Aorta (tissue), 5 donors: ENCODE measurements around the gene AGPAT4. TPM values are rescaled to one million over a fixed set of nuclear protein-coding genes. Genes with fewer than 3 reads are reported as not detected.

ENCODE experiments used
- ATAC-seq: fragments of 200-7000 bp; cut with Tn5 transposase; one replicate; pipeline ENCODE4 v1.9.1; 2022; ENCODE audit warnings: moderate library complexity; ENCODE audit not compliant: low FRiP score
- DNase-seq, 2 donors: peaks; one replicate each; pipeline ENCODE4 v3.0.0-alpha.2; 2020
- H3K27ac ChIP-seq, 2 donors: one replicate each; pipeline ENCODE4 v1.5.1; 2013; ENCODE audit warnings: low read length in 2 of 2, mild to moderate bottlenecking in 2 of 2, moderate library complexity in 2 of 2, control low read depth in 1 of 2, inconsistent platforms in 1 of 2, low read depth in 1 of 2
- H3K27me3 ChIP-seq, 2 donors: one replicate each; pipeline ENCODE4 v1.6.1; 2013; ENCODE audit warnings: control low read depth in 1 of 2, low read length in 1 of 2, mild to moderate bottlenecking in 1 of 2, moderate library complexity in 1 of 2; ENCODE audit not compliant: insufficient read depth in 2 of 2, control insufficient read depth in 1 of 2
- H3K36me3 ChIP-seq, 2 donors: one replicate each; pipeline ENCODE4 v1.6.1; 2013; ENCODE audit warnings: control low read depth in 1 of 2, low read length in 1 of 2, mild to moderate bottlenecking in 1 of 2; ENCODE audit not compliant: insufficient read depth in 2 of 2, control insufficient read depth in 1 of 2
- H3K4me1 ChIP-seq, 2 donors: one replicate each; pipeline ENCODE4 v1.6.1; 2013; ENCODE audit warnings: low read length in 2 of 2, control low read depth in 1 of 2, mild to moderate bottlenecking in 1 of 2, moderate library complexity in 1 of 2; ENCODE audit not compliant: insufficient read depth in 2 of 2, control insufficient read depth in 1 of 2
- H3K4me3 ChIP-seq, 2 donors: one replicate each; pipeline ENCODE4 v1.5.1; 2013; ENCODE audit warnings: low read length in 2 of 2, control low read depth in 1 of 2, mild to moderate bottlenecking in 1 of 2
- H3K9me3 ChIP-seq: one replicate; pipeline ENCODE4 v1.6.1; 2013; ENCODE audit warnings: mild to moderate bottlenecking, low read length; ENCODE audit not compliant: control insufficient read depth
- WGBS, 2 donors: extraction: QIAGEN DNeasy Blood & Tissue Kit; methylation state at CpG; one replicate each; pipeline ENCODE4 v1.1.7; 2013; 5-methylcytosine and 5-hydroxymethylcytosine counted together
- intact Hi-C, 2 donors: fragments of 100-400 bp; cut with DNase I; formaldehyde crosslinking; loops; one replicate each; pipeline versions ENCODE4 v1.14.2 to v1.15.0; 2022
- polyA plus RNA-seq, 2 donors: library from polyadenylated mRNA; stranded (reverse); fragments of 200-250 nt; gene quantifications; one replicate each; pipeline ENCODE4 v1.2.3, GENCODE V29; 2013
- total RNA-seq, 2 donors: library from RNA; stranded (reverse); fragmentation: NEBNext Ultra II Directional; extraction: Animal tissue kit (Norgen Biotek cat#: 25700); gene quantifications; one replicate each; pipeline ENCODE4 v1.2.1, GENCODE V29; 2021
- donor health status: healthy with polysubstance abuse.
- donor health status: Bipolar disorder and iron deficiency.
- donor health status: DM: no; HTN: no; CAD: no.
- donor health status: DM: no; HTN: no; CAD: no.
- donor health status: DM: yes; HTN: yes; CAD: no.

The AGPAT4 gene
- total and polyA plus RNA-seq, 4 donors: 1.0 to 17.9 (median 11.0) TPM

DNA sequence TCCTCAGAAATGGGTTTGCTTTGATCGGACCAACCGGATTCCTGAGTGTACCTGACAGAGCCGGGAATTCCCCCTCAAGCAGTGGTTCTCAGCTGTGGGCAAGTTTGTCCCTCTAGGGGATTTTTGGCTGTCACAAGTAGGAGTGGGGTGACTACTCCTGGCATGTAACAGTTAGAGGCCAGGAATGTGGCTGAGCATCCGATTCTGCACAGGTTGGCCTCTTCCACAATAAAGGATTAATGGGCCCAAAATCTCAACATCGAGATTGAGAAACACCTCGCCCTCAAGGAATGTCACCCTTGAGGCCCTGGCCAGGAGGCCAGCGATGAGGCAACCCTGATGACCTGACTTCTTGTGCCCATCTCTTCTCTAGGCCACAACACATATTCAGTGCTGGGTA is 7.9 kb downstream of the AGPAT4 start:
- Histone ChIP-seq H3K36me3 (no peaks in the 10 kb centered on the region), H3K9me3 (no peaks in the 10 kb centered on the region), H3K4me3 (no peak overlapping the region), H3K27ac (no peak overlapping the region), H3K4me1 (no peaks in the 10 kb centered on the region), H3K27me3 (no peaks in the 10 kb centered on the region)
- DNase-seq: no peak
- no peak for ATAC-seq
- intact Hi-C loops: no loop called here
- WGBS, 2 donors: 90 to 93% methylated on average over 7 of the region's 7 CpGs

DNA sequence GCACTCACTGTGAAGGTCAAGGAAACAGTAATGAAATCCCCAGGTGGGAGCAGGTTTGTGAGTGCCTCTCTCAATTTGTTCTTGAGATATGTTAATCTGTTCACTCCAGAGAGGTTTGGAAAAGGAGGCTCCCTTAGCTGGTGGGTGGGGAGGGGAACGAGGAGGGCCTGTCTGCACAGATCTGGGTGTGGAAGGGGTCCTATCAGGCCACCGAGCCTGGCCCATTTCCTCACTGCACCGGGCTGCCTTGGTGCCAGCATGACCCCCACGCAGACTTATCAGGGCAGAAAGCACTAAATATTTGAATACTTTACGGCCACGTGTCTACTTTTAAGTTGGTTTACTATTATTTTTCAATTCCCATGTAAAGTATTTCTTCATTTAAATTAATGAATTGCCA is 8.3 kb downstream of the AGPAT4 start:
- Histone ChIP-seq H3K9me3 (no peaks in the 10 kb centered on the region), H3K27ac (no peak overlapping the region), H3K4me1 (no peaks in the 10 kb centered on the region), H3K4me3 (no peak overlapping the region), H3K36me3 (no peaks in the 10 kb centered on the region), H3K27me3 (no peaks in the 10 kb centered on the region)
- WGBS, 2 donors: 93% methylated on average over 6 of the region's 6 CpGs
- ATAC-seq (no peak), DNase-seq (no peak)
- intact Hi-C loops: no loop called here

DNA sequence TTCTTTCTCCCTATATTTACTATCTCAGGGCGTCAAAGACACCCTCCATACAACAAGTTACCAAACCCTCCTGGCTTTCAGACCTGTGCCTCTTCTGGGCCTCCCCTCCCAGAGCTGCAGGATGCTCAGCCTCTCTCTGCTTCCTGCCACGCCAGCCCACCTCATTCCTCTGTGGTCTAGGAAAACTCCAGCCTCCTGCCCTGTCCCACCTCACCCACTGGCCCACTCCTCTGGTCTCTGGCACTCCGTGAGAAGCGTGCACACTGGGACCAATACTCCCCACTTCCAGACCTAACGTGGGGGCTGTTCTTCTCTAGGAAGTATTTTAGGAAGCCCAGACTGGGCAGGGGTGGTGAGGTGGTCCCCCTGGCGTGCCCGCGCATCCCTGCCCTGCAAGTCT is 9.7 kb downstream of the AGPAT4 start:
- no peaks in the 10 kb centered on the region for H3K27me3 ChIP-seq
- no peaks in the 10 kb centered on the region for H3K9me3 ChIP-seq
- DNase-seq (no peak), ATAC-seq (no peak)
- H3K36me3 ChIP-seq: no peaks in the 10 kb centered on the region
- 91 to 98% methylated on average over 8 of the region's 8 CpGs for WGBS, 2 donors
- no peak overlapping the region for H3K27ac ChIP-seq
- no peaks in the 10 kb centered on the region for H3K4me1 ChIP-seq
- intact Hi-C loops: no loop called here
- no peak overlapping the region for H3K4me3 ChIP-seq

DNA sequence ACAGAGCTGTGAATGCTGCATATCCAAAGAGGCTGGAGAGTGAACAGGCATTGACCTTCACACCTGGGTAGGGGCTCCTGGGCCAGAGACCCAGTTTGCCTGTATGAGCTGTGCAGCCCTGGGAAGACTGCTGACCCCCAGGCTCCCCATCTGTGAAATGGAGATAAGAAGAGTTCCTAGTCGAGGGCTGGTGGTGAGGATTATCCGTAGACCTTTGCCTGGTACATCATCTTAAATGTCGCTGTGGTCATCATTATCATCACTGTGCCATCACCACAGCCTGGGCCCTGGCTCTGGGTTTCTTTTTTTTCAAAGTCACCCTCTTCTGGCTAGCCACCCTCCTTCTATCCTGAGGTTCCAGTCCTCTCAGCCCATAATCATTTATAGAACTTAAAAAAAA is 12.0 kb downstream of the AGPAT4 start:
- intact Hi-C loops: no loop called here
- Histone ChIP-seq H3K27me3 (no peaks in the 10 kb centered on the region), H3K9me3 (no peaks in the 10 kb centered on the region), H3K4me1 (no peaks in the 10 kb centered on the region), H3K36me3 (no peaks in the 10 kb centered on the region), H3K4me3 (no peak overlapping the region), H3K27ac (no peak overlapping the region)
- DNase-seq: no peak
- ATAC-seq: no peak
- 94 to 97% methylated on average over 3 of the region's 3 CpGs for WGBS, 2 donors

DNA sequence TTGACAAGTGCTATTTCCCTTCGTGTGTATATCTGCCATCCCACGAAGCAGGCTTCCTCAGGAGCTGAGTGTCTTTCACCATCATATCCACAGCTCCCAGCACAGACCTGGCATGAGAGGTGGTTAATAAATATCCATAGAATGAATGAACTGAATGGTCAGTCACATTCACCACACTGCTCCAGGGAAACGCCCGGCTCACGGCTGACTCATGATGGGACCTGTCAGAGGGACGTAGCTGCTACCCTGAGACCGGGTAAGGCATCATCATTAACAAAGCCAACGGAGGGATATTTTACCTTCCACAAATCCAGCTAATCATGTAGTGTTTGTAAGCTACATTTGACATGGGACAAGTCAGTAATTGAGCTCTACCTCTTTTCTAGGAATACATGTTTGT is 12.5 kb downstream of the AGPAT4 start:
- H3K4me1 ChIP-seq: no peaks in the 10 kb centered on the region
- intact Hi-C loops: no loop called here
- DNase-seq: no peak
- no peak overlapping the region for H3K27ac ChIP-seq
- no peaks in the 10 kb centered on the region for H3K36me3 ChIP-seq
- 89 to 95% methylated on average over 8 of the region's 8 CpGs for WGBS, 2 donors
- H3K27me3 ChIP-seq: no peaks in the 10 kb centered on the region
- no peak overlapping the region for H3K4me3 ChIP-seq
- H3K9me3 ChIP-seq: no peaks in the 10 kb centered on the region
- no peak for ATAC-seq

DNA sequence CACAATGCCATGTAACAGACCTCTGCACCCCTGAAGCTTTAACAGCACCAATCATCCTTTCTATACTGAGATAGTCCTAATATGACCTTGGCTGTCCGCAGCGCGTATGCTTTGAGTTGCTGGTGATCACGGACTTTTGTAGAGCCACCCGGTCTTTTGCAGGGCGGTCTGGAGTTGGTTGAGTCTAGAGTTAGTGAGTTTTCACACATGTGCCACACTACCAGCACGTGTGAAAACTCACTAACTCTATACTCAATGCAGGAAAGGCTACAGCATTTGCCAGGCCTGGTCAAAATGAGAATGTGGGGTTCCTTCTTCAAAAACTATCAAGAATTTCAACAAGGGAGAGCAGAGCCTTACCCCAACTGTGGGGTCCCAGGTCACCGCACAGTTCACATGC is 14.6 kb downstream of the AGPAT4 start:
- 97 to 100% methylated on average over 8 of the region's 8 CpGs for WGBS, 2 donors
- Histone ChIP-seq H3K36me3 (no peaks in the 10 kb centered on the region), H3K27me3 (no peaks in the 10 kb centered on the region), H3K9me3 (no peaks in the 10 kb centered on the region), H3K4me3 (no peak overlapping the region), H3K4me1 (no peaks in the 10 kb centered on the region), H3K27ac (no peak overlapping the region)
- DNase-seq (no peak), ATAC-seq (no peak)
- intact Hi-C loops: no loop called here

DNA sequence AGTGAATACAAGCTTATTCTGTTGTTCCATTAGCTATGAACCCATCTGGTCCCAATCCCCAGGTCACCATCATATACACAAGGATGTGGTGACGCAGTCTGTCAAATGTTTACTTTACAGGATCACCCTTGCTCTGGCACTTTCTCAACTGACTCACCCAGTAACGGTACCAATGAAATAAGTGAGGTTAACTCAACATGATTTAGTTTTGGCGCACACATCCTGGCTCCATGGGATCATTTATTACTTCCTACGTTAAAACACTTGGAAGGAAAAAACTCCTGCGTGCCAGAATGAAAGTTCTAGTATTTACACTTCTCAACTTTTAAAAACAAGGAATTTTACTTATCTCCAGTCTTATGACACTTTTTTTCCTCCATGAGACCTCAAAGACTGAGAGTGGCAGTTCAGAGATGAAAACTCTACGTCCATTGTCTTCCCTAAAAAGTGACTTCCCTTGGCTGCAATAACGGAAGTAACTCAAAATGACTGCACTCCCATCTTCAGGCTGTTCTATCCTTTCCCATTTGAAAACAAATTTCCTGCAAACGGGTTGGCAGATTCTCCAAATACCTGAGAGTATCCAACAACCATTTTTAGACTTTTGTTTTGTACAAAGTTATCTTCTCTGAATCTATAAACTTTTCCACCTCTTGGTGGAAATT is 15.9 kb downstream of the AGPAT4 start:
- Histone ChIP-seq H3K27me3 (no peaks in the 10 kb centered on the region), H3K4me1 (no peaks in the 10 kb centered on the region), H3K4me3 (no peak overlapping the region), H3K36me3 (no peaks in the 10 kb centered on the region), H3K9me3 (no peaks in the 10 kb centered on the region), H3K27ac (no peak overlapping the region)
- intact Hi-C loops: no loop called here
- peak; percentile 42 for ATAC-seq
- peak in 1 of 2 donors; percentile 54 for DNase-seq
- WGBS, 2 donors: 4 to 8% methylated on average over 8 of the region's 8 CpGs

DNA sequence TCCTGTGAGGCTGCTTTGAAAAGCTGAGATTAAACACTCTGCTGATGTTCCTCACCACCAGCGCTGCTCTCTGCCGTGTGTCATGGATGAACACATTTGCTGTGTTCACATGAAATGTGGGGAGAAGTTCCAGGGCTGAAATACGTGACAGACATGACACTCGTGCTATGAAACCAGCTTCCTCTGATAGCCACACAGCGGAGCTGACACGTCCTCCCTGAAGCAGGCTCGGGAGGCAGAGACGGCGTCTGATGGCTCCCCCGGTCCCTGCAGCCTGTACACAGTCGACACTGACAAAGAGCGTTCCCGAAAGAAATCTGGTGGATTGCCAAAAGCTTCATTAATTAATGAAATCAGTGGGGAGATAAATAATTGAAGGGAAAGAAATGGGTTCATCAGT is 17.5 kb downstream of the AGPAT4 start:
- intact Hi-C loops: no loop called here
- DNase-seq (no peak), ATAC-seq (no peak)
- 97 to 98% methylated on average over 13 of the region's 13 CpGs for WGBS, 2 donors
- Histone ChIP-seq H3K36me3 (peaks cover 0 to under 1% of the 10 kb centered on the region in 2 donors), H3K4me3 (no peak overlapping the region), H3K27ac (no peak overlapping the region), H3K9me3 (no peaks in the 10 kb centered on the region), H3K4me1 (no peaks in the 10 kb centered on the region), H3K27me3 (no peaks in the 10 kb centered on the region)

DNA sequence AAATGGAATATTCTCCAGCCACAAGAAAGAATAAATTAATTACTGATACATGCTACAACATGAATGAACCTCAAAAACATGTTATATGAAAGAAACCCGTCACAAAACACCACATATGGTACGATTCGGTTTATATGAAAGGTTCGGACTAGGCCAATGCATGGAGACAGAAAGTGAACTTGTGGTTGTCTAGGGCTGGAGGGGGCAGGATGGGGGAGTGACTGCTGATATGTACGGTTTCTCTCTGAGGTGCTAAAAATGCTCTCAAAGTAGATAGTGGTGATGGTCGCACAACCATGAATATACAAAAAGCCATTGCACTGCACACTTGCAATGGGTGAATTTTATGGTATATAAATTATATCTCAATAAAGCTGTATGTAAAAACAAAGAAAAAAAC is 18.3 kb downstream of the AGPAT4 start:
- Histone ChIP-seq H3K4me1 (no peaks in the 10 kb centered on the region), H3K4me3 (no peak overlapping the region), H3K27ac (no peak overlapping the region), H3K27me3 (no peaks in the 10 kb centered on the region), H3K36me3 (peaks cover 0 to 2% of the 10 kb centered on the region in 2 donors), H3K9me3 (no peaks in the 10 kb centered on the region)
- DNase-seq (no peak), ATAC-seq (no peak)
- 96 to 98% methylated on average over 6 of the region's 6 CpGs for WGBS, 2 donors
- intact Hi-C loops: no loop called here
